Colonic mucosa (tissue), 4 donors: ENCODE results near the gene SLC2A2. TPM values are rescaled to one million over a fixed set of nuclear protein-coding genes. Genes with fewer than 3 reads are reported as not detected.
"Not testable (repeated sequence)": the region's sequence is repeated elsewhere in the genome, so short reads cannot be mapped to it uniquely, and the experiment has no call there.

ENCODE experiments used
- DNase-seq: peaks from one replicate; pipeline ENCODE4 v3.0.0-alpha.2; 2020
- H3K27ac ChIP-seq: fragments of 200-600 bp; one replicate; pipeline ENCODE4 v1.8.0; 2021
- H3K27me3 ChIP-seq: fragments of 200-600 bp; one replicate; pipeline ENCODE4 v1.8.0; 2021
- H3K36me3 ChIP-seq: fragments of 200-600 bp; one replicate; pipeline ENCODE4 v1.8.0; 2021
- H3K4me1 ChIP-seq: fragments of 200-600 bp; one replicate; pipeline ENCODE4 v1.8.0; 2021; ENCODE audit warnings: mild to moderate bottlenecking
- H3K4me3 ChIP-seq: fragments of 200-600 bp; one replicate; pipeline ENCODE4 v1.8.0; 2021
- H3K9ac ChIP-seq, 2 donors: one replicate each; pipeline ENCODE4 v1.7.0; 2013; ENCODE audit warnings: control low read depth in 2 of 2, low read depth in 2 of 2, low read length in 2 of 2
- H3K9me3 ChIP-seq: fragments of 200-600 bp; one replicate; pipeline ENCODE4 v1.8.0; 2021
- CTCF ChIP-seq: fragments of 200-600 bp; IDR thresholded peaks from one replicate; pipeline ENCODE4 v1.8.0; 2022; ENCODE audit warnings: antibody characterized with exemption, mild to moderate bottlenecking
- intact Hi-C: fragments of 100-400 bp; cut with DNase I; formaldehyde crosslinking; loops from one replicate; pipeline ENCODE4 v1.14.1; 2022
- total RNA-seq, 2 donors: library from RNA; stranded (reverse); fragmentation: NEBNext Ultra II Directional in 1 of 2; extraction: Animal tissue kit (Norgen Biotek cat#: 25700) in 1 of 2; gene quantifications; one replicate each; pipeline ENCODE4 v1.2.1, GENCODE V29; 2021
- donor health status: healthy.
- donor health status: DM: no; HTN: no; CAD: no.
- donor health status: DM: no; HTN: no; CAD: no.

SLC2A2 gene
- total RNA-seq, 2 donors from 2014 or later, result 0.08 to 0.27 TPM

DNA sequence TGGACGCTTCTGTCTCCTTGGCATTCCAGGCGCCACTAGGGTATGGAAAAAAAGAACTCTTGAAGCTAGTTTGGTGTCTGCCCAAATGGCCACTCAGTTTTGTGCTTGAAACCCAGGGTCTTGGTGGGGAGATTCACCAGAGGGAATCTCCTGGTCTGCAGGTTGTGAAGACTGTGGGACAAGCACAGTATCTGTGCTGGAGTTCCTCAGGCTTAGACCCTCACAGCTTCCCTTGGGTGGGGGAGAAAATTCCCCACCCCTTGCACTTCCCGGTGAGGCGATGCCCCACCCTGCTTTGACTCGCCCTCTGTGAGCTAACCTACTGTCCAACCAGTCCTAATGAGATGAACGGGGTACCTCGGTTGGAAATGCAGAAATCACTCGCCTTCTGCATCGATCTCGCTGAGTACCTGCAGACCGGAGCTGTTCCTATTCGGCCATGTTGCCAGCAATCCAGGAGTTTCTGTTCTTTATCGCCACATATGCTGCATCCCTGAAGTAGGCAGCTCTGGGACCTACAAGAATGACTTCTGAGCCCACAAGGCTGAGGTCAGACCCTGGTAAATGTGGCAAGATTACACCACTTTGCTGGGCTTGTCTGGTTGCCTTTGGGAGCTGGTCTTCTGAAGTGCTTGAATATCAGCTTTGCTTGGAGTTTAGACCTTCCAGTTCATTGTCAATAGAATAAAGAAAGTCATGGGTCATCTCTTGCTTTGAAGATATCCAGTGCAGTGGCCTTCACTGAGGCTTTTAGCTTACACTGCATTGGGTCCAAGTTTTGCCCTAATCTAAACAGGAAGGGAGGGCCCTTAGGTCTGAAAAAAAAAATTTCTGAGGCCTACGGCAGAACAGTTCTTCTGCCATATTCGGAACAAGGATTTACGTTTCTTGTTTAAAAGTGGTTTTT, 51.0 kb downstream of the SLC2A2 start:
- intact Hi-C loops, result no loop called here
- no peaks in the 10 kb centered on the region for H3K36me3 ChIP-seq

GRCh38 chr3:170974872-170975271, 51.6 kb downstream of the SLC2A2 start:
- Histone ChIP-seq H3K27ac (no peak overlapping the region), H3K4me1 (no peaks in the 10 kb centered on the region), H3K9ac (no peak overlapping the region), H3K9me3 (no peaks in the 10 kb centered on the region), H3K36me3 (no peaks in the 10 kb centered on the region), H3K4me3 (no peak overlapping the region), H3K27me3 (no peaks in the 10 kb centered on the region)
- TF ChIP-seq CTCF, result no peak
- no peak for DNase-seq
- intact Hi-C loops, result no loop called here

More for the DNA sequence above, 51.0 kb downstream of the SLC2A2 start:
- no peaks in the 10 kb centered on the region for H3K4me1 ChIP-seq
- H3K27ac ChIP-seq, result no peak overlapping the region
- DNase-seq, result no peak
- H3K27me3 ChIP-seq, result no peaks in the 10 kb centered on the region
- no peak overlapping the region for H3K4me3 ChIP-seq
- TF ChIP-seq CTCF, result no peak
- no peak overlapping the region for H3K9ac ChIP-seq
- H3K9me3 ChIP-seq, result no peaks in the 10 kb centered on the region

GRCh38 chr3:170972917-170973316, 53.6 kb downstream of the SLC2A2 start:
- H3K9ac ChIP-seq, intact Hi-C loops, H3K4me1 ChIP-seq, H3K36me3 ChIP-seq, H3K27ac ChIP-seq, DNase-seq, H3K27me3 ChIP-seq, H3K4me3 ChIP-seq, H3K9me3 ChIP-seq: not testable (repeated sequence)

- no peak overlapping the region for H3K9ac ChIP-seq
- no peak for TF ChIP-seq CTCF
- no peak overlapping the region for H3K27ac ChIP-seq
- H3K36me3 ChIP-seq, result no peaks in the 10 kb centered on the region
- intact Hi-C loops, result no loop called here
- no peak for DNase-seq
- H3K4me1 ChIP-seq, result no peaks in the 10 kb centered on the region
- no peaks in the 10 kb centered on the region for H3K27me3 ChIP-seq
- H3K9me3 ChIP-seq, result no peaks in the 10 kb centered on the region
- H3K4me3 ChIP-seq, result no peak overlapping the region
Observed at GRCh38 chr3:170967126-170967525, 59.4 kb downstream of the SLC2A2 start.

- H3K27me3 ChIP-seq, result no peaks in the 10 kb centered on the region
- no peak for TF ChIP-seq CTCF
- H3K36me3 ChIP-seq, result no peaks in the 10 kb centered on the region
- no peaks in the 10 kb centered on the region for H3K9me3 ChIP-seq
- no peak overlapping the region for H3K9ac ChIP-seq
- intact Hi-C loops, result no loop called here
- no peak overlapping the region for H3K4me3 ChIP-seq
- no peak for DNase-seq
- no peaks in the 10 kb centered on the region for H3K4me1 ChIP-seq
- H3K27ac ChIP-seq, result no peak overlapping the region
Observed at GRCh38 chr3:170966495-170966894, 60.0 kb downstream of the SLC2A2 start.

GRCh38 chr3:170962411-170962810, 64.1 kb downstream of the SLC2A2 start:
- Histone ChIP-seq H3K9ac (no peak overlapping the region), H3K27me3 (no peaks in the 10 kb centered on the region), H3K27ac (no peak overlapping the region), H3K36me3 (no peaks in the 10 kb centered on the region), H3K4me1 (no peaks in the 10 kb centered on the region), H3K9me3 (no peaks in the 10 kb centered on the region), H3K4me3 (no peak overlapping the region)
- DNase-seq, result no peak
- no peak for TF ChIP-seq CTCF
- intact Hi-C loops, result loop anchor here (5.0 kb wide), 2 partner anchors 220 to 605 kb away; no protein-coding TSS in a partner anchor
